ENCODE results near the gene OSGIN1.

DNA sequence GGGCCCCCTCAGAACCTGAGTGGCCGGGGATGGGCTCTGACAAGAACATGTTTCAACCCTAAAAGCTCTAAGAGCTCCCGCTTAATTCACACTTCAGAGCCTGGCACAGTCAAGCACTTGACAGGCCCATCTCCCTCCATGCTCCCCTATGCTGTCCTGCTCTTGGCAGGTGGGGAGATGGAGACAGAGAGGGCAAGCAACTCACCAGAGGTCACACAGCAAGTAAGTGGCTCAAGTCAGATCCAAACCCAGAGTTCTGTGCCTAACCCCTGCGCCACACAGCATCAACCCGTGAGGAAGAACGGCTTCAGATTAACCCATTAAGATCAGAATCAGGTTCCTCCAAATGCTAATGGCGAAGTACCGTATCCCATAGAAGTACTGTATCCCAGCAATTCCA is 51.4 kb downstream of the OSGIN1 start:
- TF ChIP-seq, protein P1, sequence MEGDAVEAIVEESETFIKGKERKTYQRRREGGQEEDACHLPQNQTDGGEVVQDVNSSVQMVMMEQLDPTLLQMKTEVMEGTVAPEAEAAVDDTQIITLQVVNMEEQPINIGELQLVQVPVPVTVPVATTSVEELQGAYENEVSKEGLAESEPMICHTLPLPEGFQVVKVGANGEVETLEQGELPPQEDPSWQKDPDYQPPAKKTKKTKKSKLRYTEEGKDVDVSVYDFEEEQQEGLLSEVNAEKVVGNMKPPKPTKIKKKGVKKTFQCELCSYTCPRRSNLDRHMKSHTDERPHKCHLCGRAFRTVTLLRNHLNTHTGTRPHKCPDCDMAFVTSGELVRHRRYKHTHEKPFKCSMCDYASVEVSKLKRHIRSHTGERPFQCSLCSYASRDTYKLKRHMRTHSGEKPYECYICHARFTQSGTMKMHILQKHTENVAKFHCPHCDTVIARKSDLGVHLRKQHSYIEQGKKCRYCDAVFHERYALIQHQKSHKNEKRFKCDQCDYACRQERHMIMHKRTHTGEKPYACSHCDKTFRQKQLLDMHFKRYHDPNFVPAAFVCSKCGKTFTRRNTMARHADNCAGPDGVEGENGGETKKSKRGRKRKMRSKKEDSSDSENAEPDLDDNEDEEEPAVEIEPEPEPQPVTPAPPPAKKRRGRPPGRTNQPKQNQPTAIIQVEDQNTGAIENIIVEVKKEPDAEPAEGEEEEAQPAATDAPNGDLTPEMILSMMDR (IDR thresholded peaks at IDR 0.05; ENCODE audit: borderline replicate concordance, extremely low read depth, low read length, poor library complexity, severe bottlenecking): no peak
- no peak for TF ChIP-seq EZH2 (IDR thresholded peaks at IDR 0.05; ENCODE audit: borderline replicate concordance, low read depth, low read length, severe bottlenecking)
